Trophoblast cell (in vitro differentiated cells and primary cell): ENCODE results near the gene SLFNL1. TPM values are rescaled to one million over a fixed set of nuclear protein-coding genes. Genes with fewer than 3 reads are reported as not detected.

Source experiments
- DNase-seq, 2 donors: peaks; one replicate each; pipeline ENCODE4 v3.0.0-alpha.2; 2016
- H2AFZ ChIP-seq: 2 replicates; pipeline ENCODE4 v1.6.1; 2013; ENCODE audit warnings: low read length, moderate library complexity, mild to moderate bottlenecking; ENCODE audit not compliant: insufficient read depth, poor library complexity
- H2AK5ac ChIP-seq: 2 replicates; pipeline ENCODE4 v1.6.1; 2013; ENCODE audit warnings: mild to moderate bottlenecking, low read length
- H2BK120ac ChIP-seq: 2 replicates; pipeline ENCODE4 v1.6.1; 2013; ENCODE audit warnings: low read length, mild to moderate bottlenecking, moderate library complexity; ENCODE audit not compliant: insufficient read depth, poor library complexity
- H2BK12ac ChIP-seq: 2 replicates; pipeline ENCODE4 v1.6.1; 2013; ENCODE audit warnings: mild to moderate bottlenecking, low read length, moderate library complexity
- H2BK5ac ChIP-seq: 2 replicates; pipeline ENCODE4 v1.6.1; 2013; ENCODE audit warnings: low read length, low read depth, moderate library complexity, mild to moderate bottlenecking; ENCODE audit not compliant: poor library complexity
- H3K14ac ChIP-seq: 2 replicates; pipeline ENCODE4 v1.6.1; 2013; ENCODE audit warnings: mild to moderate bottlenecking, low read length
- H3K18ac ChIP-seq: 2 replicates; pipeline ENCODE4 v1.6.1; 2013; ENCODE audit warnings: mild to moderate bottlenecking, low read length
- H3K23ac ChIP-seq: 2 replicates; pipeline ENCODE4 v1.6.1; 2013; ENCODE audit warnings: low read length
- H3K27ac ChIP-seq: 2 replicates; pipeline ENCODE4 v1.5.1; 2013; ENCODE audit warnings: low read depth, mild to moderate bottlenecking, inconsistent platforms, low read length, moderate library complexity
- H3K27me3 ChIP-seq: 2 replicates; pipeline ENCODE4 v1.6.1; 2013; ENCODE audit warnings: inconsistent platforms, mild to moderate bottlenecking, low read length, moderate library complexity; ENCODE audit not compliant: insufficient read depth
- H3K36me3 ChIP-seq, 2 experiments: 1 replicate in 1 of 2; 2 replicates in 1 of 2; pipeline ENCODE4 v1.6.1; 2013; ENCODE audit warnings: low read length in 2 of 2, mild to moderate bottlenecking in 2 of 2, moderate library complexity in 1 of 2; ENCODE audit not compliant: insufficient read depth in 2 of 2, control insufficient read depth in 1 of 2
- H3K4ac ChIP-seq: 2 replicates; pipeline ENCODE4 v1.6.1; 2013; ENCODE audit warnings: low read depth, mild to moderate bottlenecking, low read length, moderate library complexity
- H3K4me1 ChIP-seq, 2 experiments: 1 replicate in 1 of 2; 2 replicates in 1 of 2; pipeline ENCODE4 v1.6.1; 2013; ENCODE audit warnings: low read length in 2 of 2, mild to moderate bottlenecking in 2 of 2, moderate library complexity in 1 of 2; ENCODE audit not compliant: insufficient read depth in 2 of 2, control insufficient read depth in 1 of 2
- H3K4me2 ChIP-seq: 2 replicates; pipeline ENCODE4 v1.6.1; 2013; ENCODE audit warnings: inconsistent platforms, mild to moderate bottlenecking, low read length, moderate library complexity
- H3K4me3 ChIP-seq: 2 replicates; pipeline ENCODE4 v1.5.1; 2013; ENCODE audit warnings: mild to moderate bottlenecking, low read depth, low read length, inconsistent platforms
- H3K79me1 ChIP-seq: one replicate; pipeline ENCODE4 v1.6.1; 2013; ENCODE audit warnings: low read length
- H3K79me2 ChIP-seq: 2 replicates; pipeline ENCODE4 v1.6.1; 2013; ENCODE audit warnings: low read length, mild to moderate bottlenecking; ENCODE audit not compliant: control insufficient read depth, insufficient read depth, poor library complexity
- H3K9ac ChIP-seq: 2 replicates; pipeline ENCODE4 v1.6.1; 2013; ENCODE audit warnings: mild to moderate bottlenecking, low read length
- H3K9me3 ChIP-seq: 2 replicates; pipeline ENCODE4 v1.6.1; 2013; ENCODE audit warnings: low read depth, mild to moderate bottlenecking, control low read depth, inconsistent platforms, low read length; ENCODE audit not compliant: insufficient read depth
- H4K12ac ChIP-seq: 2 replicates; pipeline ENCODE4 v1.6.1; 2013; ENCODE audit warnings: low read depth, mild to moderate bottlenecking, low read length, moderate library complexity
- H4K8ac ChIP-seq: 2 replicates; pipeline ENCODE4 v1.6.1; 2013; ENCODE audit warnings: low read depth, mild to moderate bottlenecking, low read length, moderate library complexity
- H4K91ac ChIP-seq: one replicate; pipeline ENCODE4 v1.6.1; 2013; ENCODE audit warnings: low read depth, mild to moderate bottlenecking, low read length, moderate library complexity
- WGBS: extraction: QIAGEN DNeasy Blood & Tissue Kit; methylation state at CpG from one replicate; pipeline ENCODE4 v1.1.7; 2013; ENCODE audit warnings: missing lambda C conversion rate; ENCODE audit not compliant: insufficient read length, insufficient coverage; ENCODE audit errors: extremely low coverage; 5-methylcytosine and 5-hydroxymethylcytosine counted together
- polyA plus RNA-seq: library from polyadenylated mRNA; stranded (reverse); fragments of 200-250 nt; gene quantifications from 2 replicates; pipeline ENCODE4 v1.2.3, GENCODE V29; 2013

The SLFNL1 gene
- polyA plus RNA-seq: 0.05 and 0.08 TPM in 2 replicates

DNA sequence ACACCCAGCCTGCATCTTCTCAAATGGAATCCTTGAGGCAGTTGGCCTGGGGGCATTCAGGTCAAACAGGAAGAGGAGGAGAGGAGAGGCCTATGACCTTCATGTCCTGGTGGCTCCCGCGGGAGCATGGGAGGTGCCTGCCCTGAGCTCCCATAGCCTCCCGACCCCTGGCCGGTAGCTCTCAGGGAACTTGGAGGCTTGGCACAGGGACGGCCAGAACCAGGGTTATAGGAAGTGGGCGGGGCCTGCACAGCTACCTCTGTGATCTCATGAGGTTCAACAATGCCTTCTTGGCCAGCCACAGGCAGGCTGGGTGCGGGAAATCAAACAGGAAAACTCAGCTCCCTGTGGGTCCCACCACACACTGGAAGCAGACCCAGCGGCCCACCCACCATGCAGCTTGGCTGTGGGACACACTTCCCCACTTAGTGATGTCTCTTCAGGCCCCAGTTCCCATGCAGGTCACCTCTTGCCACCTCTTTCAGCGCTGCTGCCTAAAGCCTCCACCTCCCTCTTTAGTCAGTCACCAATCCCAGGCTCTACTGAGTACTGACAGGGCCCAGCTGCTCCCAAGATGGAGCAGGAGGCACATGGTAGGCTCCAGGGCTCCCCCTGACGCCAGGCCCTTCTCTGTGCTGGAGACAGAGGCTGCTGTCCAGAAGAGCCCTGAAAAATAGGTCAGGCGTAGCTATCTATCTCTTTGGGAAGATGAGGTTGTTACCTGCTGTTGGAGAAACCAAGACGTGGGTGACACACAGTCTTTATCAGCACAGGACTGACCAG, at the start of gene SLFNL1:
Gene SLFNL1, minus strand, starts transcription at position 200 of the 783 bp plus-strand sequence. CDS start 1,065 bp downstream, outside the sequence.
- Histone ChIP-seq H3K14ac (peak within 1 kb of the TSS; percentile 34), H2AFZ (no peak within 1 kb of the TSS), H4K8ac (peak within 1 kb of the TSS; percentile 35), H3K79me2 (no peaks in the 10 kb centered on the region), H3K9me3 (peaks cover 3% of the 10 kb centered on the region), H3K4ac (no peak within 1 kb of the TSS), H3K27me3 (no peaks in the 10 kb centered on the region), H3K4me3 (no peak within 1 kb of the TSS), H2BK5ac (no peak within 1 kb of the TSS), H3K23ac (no peak within 1 kb of the TSS), H4K91ac (no peak within 1 kb of the TSS), H3K4me2 (no peak within 1 kb of the TSS), H2AK5ac (no peak within 1 kb of the TSS), H2BK12ac (no peak within 1 kb of the TSS), H4K12ac (peak within 1 kb of the TSS; percentile 51), H3K4me1 (peaks cover 9 to 12% of the 10 kb centered on the region in 2 experiments), H3K79me1 (no peaks in the 10 kb centered on the region), H3K27ac (no peak within 1 kb of the TSS), H3K36me3 (peaks cover 31 to 35% of the 10 kb centered on the region in 2 experiments), H3K18ac (no peak within 1 kb of the TSS), H3K9ac (no peak within 1 kb of the TSS), H2BK120ac (no peak within 1 kb of the TSS)
- WGBS: no CpG with 5 or more reads among the region's 12 CpGs
- peak in 1 of 2 donors; percentile 43 for DNase-seq

DNA sequence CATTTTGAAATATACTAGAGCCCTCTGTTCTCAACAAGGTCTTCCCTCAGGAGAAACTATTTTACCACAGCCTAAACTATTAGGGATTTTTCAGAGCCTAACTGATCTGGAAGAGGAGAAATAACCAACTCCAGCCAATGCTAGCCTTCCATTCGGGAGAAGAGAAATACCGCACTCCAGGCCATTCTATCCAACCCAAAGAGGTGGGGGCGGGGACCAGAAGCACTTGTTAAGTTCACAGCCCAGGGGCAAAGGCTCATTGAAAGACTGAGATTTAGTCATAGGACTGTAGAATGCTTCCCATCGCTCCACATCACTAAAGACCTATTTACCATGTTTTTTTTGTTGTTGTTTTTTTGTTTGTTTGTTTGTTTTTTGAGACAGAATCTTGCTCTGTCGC, 35.4 kb upstream of the SLFNL1 start:
- WGBS: no CpG with 5 or more reads among the region's 5 CpGs
- H2BK120ac ChIP-seq: no peak overlapping the region
- no peaks in the 10 kb centered on the region for H3K79me1 ChIP-seq
- no peak overlapping the region for H2BK12ac ChIP-seq
- H2AFZ ChIP-seq: no peak overlapping the region
- no peak overlapping the region for H3K4ac ChIP-seq
- DNase-seq: no peak
- H3K27me3 ChIP-seq: no peaks in the 10 kb centered on the region
- H3K23ac ChIP-seq: no peak overlapping the region
- peaks cover 5 to 7% of the 10 kb centered on the region in 2 experiments for H3K36me3 ChIP-seq
- no peak overlapping the region for H3K4me3 ChIP-seq
- no peak overlapping the region for H3K27ac ChIP-seq
- no peaks in the 10 kb centered on the region for H3K4me1 ChIP-seq
- H3K14ac ChIP-seq: no peak overlapping the region
- no peak overlapping the region for H3K4me2 ChIP-seq
- no peaks in the 10 kb centered on the region for H3K79me2 ChIP-seq
- no peak overlapping the region for H2BK5ac ChIP-seq
- H4K12ac ChIP-seq: no peak overlapping the region
- H4K8ac ChIP-seq: no peak overlapping the region
- peaks cover 2% of the 10 kb centered on the region for H3K9me3 ChIP-seq
- no peak overlapping the region for H4K91ac ChIP-seq
- H2AK5ac ChIP-seq: no peak overlapping the region
- no peak overlapping the region for H3K9ac ChIP-seq
- no peak overlapping the region for H3K18ac ChIP-seq

- H2BK120ac ChIP-seq: no peak overlapping the region
- H3K9me3 ChIP-seq: no peaks in the 10 kb centered on the region
- H3K4me1 ChIP-seq: no peaks in the 10 kb centered on the region
- no peak overlapping the region for H2AFZ ChIP-seq
- no peak overlapping the region for H2BK12ac ChIP-seq
- H3K14ac ChIP-seq: no peak overlapping the region
- H3K79me2 ChIP-seq: no peaks in the 10 kb centered on the region
- H4K12ac ChIP-seq: no peak overlapping the region
- H3K9ac ChIP-seq: no peak overlapping the region
- no peaks in the 10 kb centered on the region for H3K79me1 ChIP-seq
- WGBS: no CpG with 5 or more reads among the region's 2 CpGs
- H2AK5ac ChIP-seq: no peak overlapping the region
- no peak overlapping the region for H3K27ac ChIP-seq
- no peak overlapping the region for H3K23ac ChIP-seq
- H4K8ac ChIP-seq: no peak overlapping the region
- H3K4ac ChIP-seq: no peak overlapping the region
- H3K27me3 ChIP-seq: no peaks in the 10 kb centered on the region
- no peak overlapping the region for H3K18ac ChIP-seq
- H3K4me2 ChIP-seq: no peak overlapping the region
- no peak overlapping the region for H4K91ac ChIP-seq
- no peak overlapping the region for H3K4me3 ChIP-seq
- peaks cover 5 to 10% of the 10 kb centered on the region in 2 experiments for H3K36me3 ChIP-seq
- no peak for DNase-seq
- no peak overlapping the region for H2BK5ac ChIP-seq
Observed at GRCh38 chr1:41053316-41053715, 31.8 kb upstream of the SLFNL1 start.

GRCh38 chr1:41051022-41051421, 29.5 kb upstream of the SLFNL1 start:
- no peak overlapping the region for H2AK5ac ChIP-seq
- no peak overlapping the region for H2AFZ ChIP-seq
- H3K4me1 ChIP-seq: no peaks in the 10 kb centered on the region
- no peak overlapping the region for H2BK5ac ChIP-seq
- H3K4me2 ChIP-seq: no peak overlapping the region
- no peak overlapping the region for H3K4me3 ChIP-seq
- no peaks in the 10 kb centered on the region for H3K79me2 ChIP-seq
- H3K27me3 ChIP-seq: no peaks in the 10 kb centered on the region
- no CpG with 5 or more reads among the region's 1 CpG for WGBS
- no peak overlapping the region for H3K18ac ChIP-seq
- no peak overlapping the region for H2BK12ac ChIP-seq
- DNase-seq: no peak
- H2BK120ac ChIP-seq: no peak overlapping the region
- no peaks in the 10 kb centered on the region for H3K79me1 ChIP-seq
- H3K4ac ChIP-seq: no peak overlapping the region
- no peak overlapping the region for H4K12ac ChIP-seq
- peaks cover 10 to 18% of the 10 kb centered on the region in 2 experiments for H3K36me3 ChIP-seq
- no peak overlapping the region for H4K8ac ChIP-seq
- H3K14ac ChIP-seq: no peak overlapping the region
- no peaks in the 10 kb centered on the region for H3K9me3 ChIP-seq
- H4K91ac ChIP-seq: no peak overlapping the region
- H3K9ac ChIP-seq: no peak overlapping the region
- H3K23ac ChIP-seq: no peak overlapping the region
- no peak overlapping the region for H3K27ac ChIP-seq
